ENCODE results near the gene KIF16B.

KIF16B gene

DNA sequence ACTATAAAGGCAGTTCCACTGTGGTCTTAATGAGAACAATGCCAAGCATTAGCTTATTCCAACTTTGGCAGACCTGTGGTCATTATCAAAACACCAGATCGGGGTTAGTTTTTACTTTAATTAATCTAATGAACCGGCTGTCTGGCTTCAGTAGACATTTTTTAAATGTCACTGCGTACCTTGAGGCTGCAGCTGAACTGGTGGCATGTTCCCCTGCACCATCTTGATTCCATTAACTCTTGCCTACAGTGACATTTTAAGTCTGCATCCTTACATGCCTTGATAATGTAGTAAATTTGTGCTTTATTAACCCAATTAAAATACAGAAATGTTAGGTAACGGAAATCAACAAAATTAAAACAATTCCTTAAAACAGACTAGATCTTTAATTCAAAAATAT lies 127.0 kb downstream of the KIF16B start:
- Histone ChIP-seq H3K9ac (ENCODE audit: low read length) (no peak overlapping the region), H3K79me2 (ENCODE audit: low read length) (no peaks in the 10 kb centered on the region), H3K9me3 (ENCODE audit: insufficient read depth, low read length) (no peaks in the 10 kb centered on the region), H3K36me3 (replicated peaks; ENCODE audit: low read depth, low read length) (no peaks in the 10 kb centered on the region), H3K4me2 (ENCODE audit: low read length) (no peak overlapping the region), H3K4me1 (ENCODE audit: low read length) (no peaks in the 10 kb centered on the region), H3K27me3 (ENCODE audit: low read depth, low read length) (no peaks in the 10 kb centered on the region), H3K4me3 (ENCODE audit: low read length) (no peak overlapping the region), H3K27ac (ENCODE audit: low read length) (no peak overlapping the region), H2AFZ (ENCODE audit: low read depth, low read length) (no peak overlapping the region), H4K20me1 (ENCODE audit: insufficient read depth, low read length) (no peaks in the 10 kb centered on the region)
- TF ChIP-seq, protein P1, sequence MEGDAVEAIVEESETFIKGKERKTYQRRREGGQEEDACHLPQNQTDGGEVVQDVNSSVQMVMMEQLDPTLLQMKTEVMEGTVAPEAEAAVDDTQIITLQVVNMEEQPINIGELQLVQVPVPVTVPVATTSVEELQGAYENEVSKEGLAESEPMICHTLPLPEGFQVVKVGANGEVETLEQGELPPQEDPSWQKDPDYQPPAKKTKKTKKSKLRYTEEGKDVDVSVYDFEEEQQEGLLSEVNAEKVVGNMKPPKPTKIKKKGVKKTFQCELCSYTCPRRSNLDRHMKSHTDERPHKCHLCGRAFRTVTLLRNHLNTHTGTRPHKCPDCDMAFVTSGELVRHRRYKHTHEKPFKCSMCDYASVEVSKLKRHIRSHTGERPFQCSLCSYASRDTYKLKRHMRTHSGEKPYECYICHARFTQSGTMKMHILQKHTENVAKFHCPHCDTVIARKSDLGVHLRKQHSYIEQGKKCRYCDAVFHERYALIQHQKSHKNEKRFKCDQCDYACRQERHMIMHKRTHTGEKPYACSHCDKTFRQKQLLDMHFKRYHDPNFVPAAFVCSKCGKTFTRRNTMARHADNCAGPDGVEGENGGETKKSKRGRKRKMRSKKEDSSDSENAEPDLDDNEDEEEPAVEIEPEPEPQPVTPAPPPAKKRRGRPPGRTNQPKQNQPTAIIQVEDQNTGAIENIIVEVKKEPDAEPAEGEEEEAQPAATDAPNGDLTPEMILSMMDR (IDR thresholded peaks at IDR 0.05; ENCODE audit: low read depth, low read length), result no peak
- TF ChIP-seq EZH2phosphoT487 (IDR thresholded peaks at IDR 0.05; ENCODE audit: low read depth), result no peak

DNA sequence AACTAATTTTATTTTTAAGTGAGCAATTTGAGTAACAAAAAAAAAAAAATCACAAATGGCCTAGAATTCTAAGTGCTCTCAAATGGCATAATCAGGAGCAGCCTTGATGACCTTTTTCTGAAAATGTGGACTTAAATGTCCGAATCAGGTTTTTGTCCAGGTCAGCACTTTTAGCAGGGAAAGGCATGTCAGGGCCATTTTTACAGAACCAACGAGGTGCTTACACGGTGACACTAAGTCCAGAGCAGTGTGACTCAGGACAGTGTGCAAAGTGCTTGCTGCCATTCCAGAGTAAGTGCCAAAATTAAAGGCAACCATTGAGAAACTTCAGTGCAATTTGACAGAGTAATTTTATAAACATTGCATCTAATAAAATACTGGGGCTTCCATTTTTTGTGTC lies 127.8 kb downstream of the KIF16B start:
- Histone ChIP-seq H3K27me3 (ENCODE audit: low read depth, low read length) (no peaks in the 10 kb centered on the region), H3K4me2 (ENCODE audit: low read length) (no peak overlapping the region), H4K20me1 (ENCODE audit: insufficient read depth, low read length) (no peaks in the 10 kb centered on the region), H2AFZ (ENCODE audit: low read depth, low read length) (no peak overlapping the region), H3K4me3 (ENCODE audit: low read length) (no peak overlapping the region), H3K9ac (ENCODE audit: low read length) (no peak overlapping the region), H3K79me2 (ENCODE audit: low read length) (no peaks in the 10 kb centered on the region), H3K27ac (ENCODE audit: low read length) (no peak overlapping the region), H3K4me1 (ENCODE audit: low read length) (no peaks in the 10 kb centered on the region), H3K36me3 (replicated peaks; ENCODE audit: low read depth, low read length) (no peaks in the 10 kb centered on the region), H3K9me3 (ENCODE audit: insufficient read depth, low read length) (no peaks in the 10 kb centered on the region)
- no peak for TF ChIP-seq EZH2phosphoT487 (IDR thresholded peaks at IDR 0.05; ENCODE audit: low read depth)
- TF ChIP-seq, protein P1 (IDR thresholded peaks at IDR 0.05; ENCODE audit: low read depth, low read length), result no peak

DNA sequence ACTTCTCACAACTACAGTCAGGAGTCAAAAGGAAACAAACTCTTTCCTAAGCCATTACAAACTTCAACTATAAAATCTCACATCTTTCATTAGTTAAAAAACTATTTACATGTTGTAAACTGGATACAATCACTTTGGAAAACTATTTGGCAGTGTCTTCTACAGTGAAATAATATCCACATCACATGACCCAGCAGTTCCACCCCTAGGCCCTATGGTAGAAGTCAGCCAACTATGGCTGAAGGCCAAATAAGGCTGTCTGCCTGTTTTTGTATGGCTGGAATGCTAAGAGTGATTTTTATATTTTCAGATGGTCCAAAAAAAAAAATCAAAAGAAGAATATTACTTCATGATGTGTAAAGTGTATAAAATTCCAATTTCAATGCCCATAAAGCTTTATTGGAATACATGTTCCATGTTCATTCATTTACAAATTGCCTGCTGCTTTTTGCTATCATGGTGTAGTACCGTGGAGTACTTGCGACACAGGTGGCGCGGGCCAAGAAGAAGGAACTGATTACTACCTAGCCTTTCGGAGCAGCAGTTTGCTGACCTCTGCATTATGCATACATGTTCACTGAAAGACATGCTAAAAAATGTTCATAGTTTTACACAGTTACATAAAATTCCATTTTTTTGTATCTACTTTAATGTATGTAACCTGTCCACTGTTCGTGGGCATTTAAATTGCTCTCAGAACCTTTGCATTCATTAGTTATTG lies 129.0 kb downstream of the KIF16B start:
- Histone ChIP-seq H3K27me3 (ENCODE audit: low read depth, low read length) (no peaks in the 10 kb centered on the region), H3K9ac (ENCODE audit: low read length) (no peak overlapping the region), H3K36me3 (replicated peaks; ENCODE audit: low read depth, low read length) (no peaks in the 10 kb centered on the region), H3K79me2 (ENCODE audit: low read length) (no peaks in the 10 kb centered on the region), H4K20me1 (ENCODE audit: insufficient read depth, low read length) (no peaks in the 10 kb centered on the region), H3K4me2 (ENCODE audit: low read length) (no peak overlapping the region), H3K9me3 (ENCODE audit: insufficient read depth, low read length) (no peaks in the 10 kb centered on the region), H2AFZ (ENCODE audit: low read depth, low read length) (no peak overlapping the region), H3K27ac (ENCODE audit: low read length) (no peak overlapping the region), H3K4me1 (ENCODE audit: low read length) (no peaks in the 10 kb centered on the region), H3K4me3 (ENCODE audit: low read length) (no peak overlapping the region)
- TF ChIP-seq, protein P1 (IDR thresholded peaks at IDR 0.05; ENCODE audit: low read depth, low read length), result no peak
- no peak for TF ChIP-seq EZH2phosphoT487 (IDR thresholded peaks at IDR 0.05; ENCODE audit: low read depth)

DNA sequence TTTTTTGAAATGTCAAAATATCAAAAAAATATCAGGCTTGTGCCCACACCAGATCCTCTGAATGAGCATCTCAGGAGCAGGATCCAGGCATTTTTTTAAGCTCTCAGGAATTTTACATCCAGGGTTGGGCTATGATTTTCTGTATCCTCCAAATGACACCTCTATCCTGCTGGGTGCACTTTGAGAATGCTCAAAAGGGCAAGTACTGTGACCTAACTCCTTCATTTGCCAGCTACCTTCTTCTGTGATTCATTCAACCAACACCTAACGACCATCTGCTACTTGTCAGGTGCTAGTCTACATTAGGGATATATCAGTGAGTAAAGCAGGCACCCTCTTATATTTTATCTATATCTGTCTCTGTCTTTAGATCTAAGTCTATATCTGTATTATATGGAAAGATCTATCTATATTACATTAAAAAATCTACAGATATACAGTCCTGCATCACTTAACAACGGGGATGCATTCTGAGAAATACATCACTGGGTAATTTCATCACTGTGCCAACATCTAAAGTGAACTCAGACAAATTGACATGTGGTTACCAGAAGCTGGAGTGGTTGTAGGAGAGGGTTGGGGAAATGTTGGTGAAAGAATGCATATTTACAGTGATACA lies 131.6 kb downstream of the KIF16B start:
- no peak overlapping the region for H3K27ac ChIP-seq (ENCODE audit: low read length)
- no peaks in the 10 kb centered on the region for H3K4me1 ChIP-seq (ENCODE audit: low read length)
- H3K27me3 ChIP-seq (ENCODE audit: low read depth, low read length), result no peaks in the 10 kb centered on the region
- TF ChIP-seq, protein P1 (IDR thresholded peaks at IDR 0.05; ENCODE audit: low read depth, low read length), result no peak
- TF ChIP-seq EZH2phosphoT487 (IDR thresholded peaks at IDR 0.05; ENCODE audit: low read depth), result no peak
- no peak overlapping the region for H3K9ac ChIP-seq (ENCODE audit: low read length)
- H3K79me2 ChIP-seq (ENCODE audit: low read length), result no peaks in the 10 kb centered on the region
- no peak overlapping the region for H2AFZ ChIP-seq (ENCODE audit: low read depth, low read length)
- H4K20me1 ChIP-seq (ENCODE audit: insufficient read depth, low read length), result no peaks in the 10 kb centered on the region
- no peaks in the 10 kb centered on the region for H3K36me3 ChIP-seq (replicated peaks; ENCODE audit: low read depth, low read length)
- no peak overlapping the region for H3K4me3 ChIP-seq (ENCODE audit: low read length)
- H3K9me3 ChIP-seq (ENCODE audit: insufficient read depth, low read length), result no peaks in the 10 kb centered on the region
- H3K4me2 ChIP-seq (ENCODE audit: low read length), result no peak overlapping the region
